ENCODE data around the gene ASIP. TPM values are rescaled to one million over a fixed set of nuclear protein-coding genes. Genes with fewer than 3 reads are reported as not detected.

The ASIP gene
- total RNA-seq, 1 experiment from 2014 or later, result not detected

- Histone ChIP-seq H3K4ac (ENCODE audit: low read depth, low read length) (no peak overlapping the region), H4K8ac (replicated peaks; ENCODE audit: insufficient read length, low read depth, low read length) (no peak overlapping the region), H3T11ph (ENCODE audit: low read length) (no peak overlapping the region), H3K9ac (ENCODE audit: extremely low read depth, insufficient read length, low read length) (no peak overlapping the region), H3K27ac (ENCODE audit: insufficient read length, low read depth, low read length) (no peak overlapping the region), H2BK20ac (ENCODE audit: low read depth, low read length, poor library complexity, severe bottlenecking) (no peak overlapping the region), H2BK5ac (ENCODE audit: insufficient read length, low read length) (no peak overlapping the region), H3K27me3 (ENCODE audit: insufficient read depth, low read length) (no peaks in the 10 kb centered on the region; the same call in 1 of the 2 replicates), H3K56ac (ENCODE audit: insufficient read length, low read depth, low read length) (no peak overlapping the region), H3K23me2 (ENCODE audit: insufficient read length, low read depth, low read length, poor library complexity, severe bottlenecking) (no peaks in the 10 kb centered on the region), H2BK12ac (ENCODE audit: insufficient read length, low read depth, low read length) (no peak overlapping the region), H2AFZ (ENCODE audit: low read length) (no peak overlapping the region), H2BK15ac (ENCODE audit: low read depth, low read length) (no peak overlapping the region), H3K14ac (ENCODE audit: insufficient read depth, low read length) (no peak overlapping the region), H4K5ac (ENCODE audit: insufficient read length, low read depth, low read length) (no peak overlapping the region), H4K20me1 (ENCODE audit: control insufficient read depth, insufficient read depth, insufficient read length) (no peaks in the 10 kb centered on the region), H3K18ac (ENCODE audit: insufficient read length, low read depth, low read length) (no peak overlapping the region), H4K91ac (ENCODE audit: insufficient read length, low read depth, low read length) (no peak overlapping the region), H3K79me2 (ENCODE audit: insufficient read depth, low read length) (no peaks in the 10 kb centered on the region), H2AK5ac (ENCODE audit: insufficient read length, low read length) (no peak overlapping the region), H3K9me3 (ENCODE audit: control insufficient read depth, low read depth, low read length) (no peaks in the 10 kb centered on the region), H3K4me1 (ENCODE audit: insufficient read depth, low read length) (no peaks in the 10 kb centered on the region), H3K4me2 (ENCODE audit: insufficient read depth, insufficient read length, low read length) (no peak overlapping the region), H2BK120ac (ENCODE audit: low read depth, low read length, poor library complexity, severe bottlenecking) (no peak overlapping the region), H3K79me1 (ENCODE audit: insufficient read depth, low read depth, low read length, poor library complexity, severe bottlenecking) (no peaks in the 10 kb centered on the region), H3K23ac (ENCODE audit: insufficient read length, low read depth, low read length) (no peak overlapping the region)
- WGBS (ENCODE audit: extremely low coverage, insufficient read length, low lambda C conversion rate), result no CpG with 5 or more reads among the region's 2 CpGs
- H3K27ac Mint-ChIP-seq, result no peak overlapping the region
- peaks cover 11 to 19% of the 10 kb centered on the region in 2 experiments; a peak in 4 of 5 replicates for H3K9me3 Mint-ChIP-seq
- no peak for DNase-seq
- TF ChIP-seq, protein P1, sequence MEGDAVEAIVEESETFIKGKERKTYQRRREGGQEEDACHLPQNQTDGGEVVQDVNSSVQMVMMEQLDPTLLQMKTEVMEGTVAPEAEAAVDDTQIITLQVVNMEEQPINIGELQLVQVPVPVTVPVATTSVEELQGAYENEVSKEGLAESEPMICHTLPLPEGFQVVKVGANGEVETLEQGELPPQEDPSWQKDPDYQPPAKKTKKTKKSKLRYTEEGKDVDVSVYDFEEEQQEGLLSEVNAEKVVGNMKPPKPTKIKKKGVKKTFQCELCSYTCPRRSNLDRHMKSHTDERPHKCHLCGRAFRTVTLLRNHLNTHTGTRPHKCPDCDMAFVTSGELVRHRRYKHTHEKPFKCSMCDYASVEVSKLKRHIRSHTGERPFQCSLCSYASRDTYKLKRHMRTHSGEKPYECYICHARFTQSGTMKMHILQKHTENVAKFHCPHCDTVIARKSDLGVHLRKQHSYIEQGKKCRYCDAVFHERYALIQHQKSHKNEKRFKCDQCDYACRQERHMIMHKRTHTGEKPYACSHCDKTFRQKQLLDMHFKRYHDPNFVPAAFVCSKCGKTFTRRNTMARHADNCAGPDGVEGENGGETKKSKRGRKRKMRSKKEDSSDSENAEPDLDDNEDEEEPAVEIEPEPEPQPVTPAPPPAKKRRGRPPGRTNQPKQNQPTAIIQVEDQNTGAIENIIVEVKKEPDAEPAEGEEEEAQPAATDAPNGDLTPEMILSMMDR (conservative IDR thresholded peaks at IDR 0.05), result no peak
- no peaks in the 10 kb centered on the region for H3K4me1 Mint-ChIP-seq
- peaks cover 16% of the 10 kb centered on the region for H3K27me3 Mint-ChIP-seq (ENCODE audit: low read depth)
- no peaks in the 10 kb centered on the region; a peak in 2 of 7 replicates for H3K36me3 Mint-ChIP-seq (ENCODE audit: insufficient read depth in 1 of 3, low read depth in 3 of 3)
- H3K4me3 Mint-ChIP-seq, result no peak overlapping the region
These were observed 5.3 kb upstream of the ASIP start for GRCh38 chr20:34235875-34236274.

Data from H9 (cell line).